RWPE2 (cell line): ENCODE results near the gene PLPP7.
"Not testable (repeated sequence)": the region's sequence is repeated elsewhere in the genome, so short reads cannot be mapped to it uniquely, and the experiment has no call there.

ENCODE experiments used
- ATAC-seq: fragments of 200-7000 bp; cut with Tn5 transposase; 3 replicates; pipeline ENCODE4 v1.9.1; 2021; ENCODE audit warnings: low read depth
- DNase-seq: peaks from one replicate; pipeline ENCODE4 v3.0.0-alpha.2; 2020; ENCODE audit warnings: low spot score
- H3K27ac ChIP-seq: fragments of 450-650 bp; 2 replicates; pipeline ENCODE4 v1.5.1; 2017; ENCODE audit warnings: mild to moderate bottlenecking; ENCODE audit not compliant: poor library complexity, severe bottlenecking
- H3K27me3 ChIP-seq: fragments of 250-450 bp; sonication (Bioruptor Pico); 2 replicates; pipeline ENCODE4 v1.5.1; 2021; ENCODE audit warnings: mild to moderate bottlenecking, moderate library complexity; ENCODE audit not compliant: insufficient read depth, poor library complexity, severe bottlenecking
- H3K36me3 ChIP-seq: fragments of 250-450 bp; sonication (Bioruptor Pico); 2 replicates; pipeline ENCODE4 v1.5.1; 2020; ENCODE audit warnings: low read depth, mild to moderate bottlenecking, moderate library complexity
- H3K4me1 ChIP-seq: fragments of 250-450 bp; sonication (Bioruptor Pico); 2 replicates; pipeline ENCODE4 v1.5.1; 2021; ENCODE audit warnings: mild to moderate bottlenecking, moderate library complexity; ENCODE audit not compliant: insufficient read depth, poor library complexity, severe bottlenecking
- H3K4me3 ChIP-seq: fragments of 250-450 bp; sonication (Bioruptor Pico); 2 replicates; pipeline ENCODE4 v1.5.1; 2021; ENCODE audit warnings: mild to moderate bottlenecking, moderate library complexity; ENCODE audit not compliant: severe bottlenecking
- H3K9me3 ChIP-seq: fragments of 250-450 bp; sonication (Bioruptor Pico); 2 replicates; pipeline ENCODE4 v1.5.1; 2021; ENCODE audit warnings: mild to moderate bottlenecking, moderate library complexity; ENCODE audit not compliant: severe bottlenecking
- CTCF ChIP-seq: fragments of 450-650 bp; IDR thresholded peaks from one replicate; pipeline ENCODE4 v1.5.1; 2017; ENCODE audit warnings: mild to moderate bottlenecking, moderate library complexity; ENCODE audit not compliant: poor library complexity, severe bottlenecking

Gene PLPP7

DNA sequence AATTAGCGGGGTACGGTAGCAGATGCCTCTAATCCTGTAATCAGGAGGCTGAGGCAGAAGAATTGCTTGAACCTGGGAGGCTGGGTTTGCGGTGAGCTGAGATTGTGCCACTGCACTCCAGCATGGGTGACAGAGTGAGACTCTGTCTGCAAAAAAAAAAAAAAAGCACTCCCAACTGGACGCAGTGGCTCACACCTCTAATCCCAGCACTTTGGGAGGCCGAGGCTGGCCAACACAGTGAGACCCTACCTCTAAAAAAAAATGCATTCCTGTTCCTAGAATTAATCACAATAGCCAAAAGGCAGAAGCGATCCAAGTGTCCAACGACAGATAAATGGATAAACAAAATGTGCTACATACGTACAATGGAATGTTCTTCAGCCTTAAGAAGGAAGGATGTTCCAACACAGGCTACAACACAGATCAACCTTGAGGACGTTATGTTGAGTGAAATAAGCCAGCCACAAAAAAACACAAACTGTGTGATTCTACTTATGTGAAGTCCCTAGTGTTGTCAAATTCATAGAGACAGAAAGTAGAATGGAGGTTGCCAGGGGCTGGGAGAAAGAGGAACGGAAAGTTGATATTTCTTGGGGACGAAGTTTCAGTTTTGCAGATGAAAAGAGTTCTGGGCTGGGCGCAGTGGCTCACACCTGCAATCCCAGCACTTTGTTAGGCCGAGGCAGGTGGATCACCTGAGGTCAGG is 27.0 kb upstream of the PLPP7 start:
- ATAC-seq (no peak), DNase-seq (no peak)
- no peaks in the 10 kb centered on the region for H3K36me3 ChIP-seq
- peaks cover 3% of the 10 kb centered on the region for H3K9me3 ChIP-seq
- H3K27me3 ChIP-seq = no peaks in the 10 kb centered on the region
- no peak overlapping the region for H3K4me3 ChIP-seq
- no peaks in the 10 kb centered on the region for H3K4me1 ChIP-seq
- H3K27ac ChIP-seq = no peak overlapping the region
- no peak for TF ChIP-seq CTCF

GRCh38 chr9:131263033-131263343 is 26.5 kb upstream of the PLPP7 start:
- H3K9me3 ChIP-seq, ATAC-seq, H3K4me3 ChIP-seq, H3K27ac ChIP-seq, DNase-seq, H3K4me1 ChIP-seq, H3K36me3 ChIP-seq, H3K27me3 ChIP-seq: not testable (repeated sequence)

- ATAC-seq (no peak), DNase-seq (no peak)
- no peak overlapping the region for H3K27ac ChIP-seq
- no peak overlapping the region for H3K4me3 ChIP-seq
- H3K9me3 ChIP-seq = peaks cover 4% of the 10 kb centered on the region
- TF ChIP-seq CTCF = no peak
- H3K4me1 ChIP-seq = no peaks in the 10 kb centered on the region
- no peaks in the 10 kb centered on the region for H3K27me3 ChIP-seq
- no peaks in the 10 kb centered on the region for H3K36me3 ChIP-seq
These were observed 25.8 kb upstream of the PLPP7 start for GRCh38 chr9:131263701-131264100.

DNA sequence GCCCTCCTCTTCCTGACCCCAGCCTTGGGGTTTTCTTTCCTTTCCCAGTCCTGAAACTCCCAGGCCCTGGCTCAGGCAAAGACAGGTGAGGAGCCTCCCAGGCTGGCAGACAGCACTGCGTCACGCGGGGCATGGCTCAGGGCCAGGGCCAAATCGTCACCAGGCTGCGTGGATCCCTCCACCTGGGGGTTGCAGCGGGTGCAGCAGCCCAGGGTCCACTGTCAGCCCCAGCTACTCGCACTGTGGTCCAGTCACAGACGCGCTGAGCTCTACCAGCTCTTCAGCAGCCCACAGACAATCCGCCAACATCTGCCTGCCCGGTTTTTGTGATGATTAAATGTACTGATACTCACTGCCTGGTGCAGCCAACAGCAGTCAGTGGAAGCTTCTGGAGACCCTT is 25.3 kb upstream of the PLPP7 start:
- no peaks in the 10 kb centered on the region for H3K36me3 ChIP-seq
- H3K4me3 ChIP-seq = no peak overlapping the region
- H3K4me1 ChIP-seq = no peaks in the 10 kb centered on the region
- peaks cover 4% of the 10 kb centered on the region for H3K9me3 ChIP-seq
- no peak for TF ChIP-seq CTCF
- H3K27ac ChIP-seq = no peak overlapping the region
- ATAC-seq (no peak), DNase-seq (no peak)
- H3K27me3 ChIP-seq = no peaks in the 10 kb centered on the region

DNA sequence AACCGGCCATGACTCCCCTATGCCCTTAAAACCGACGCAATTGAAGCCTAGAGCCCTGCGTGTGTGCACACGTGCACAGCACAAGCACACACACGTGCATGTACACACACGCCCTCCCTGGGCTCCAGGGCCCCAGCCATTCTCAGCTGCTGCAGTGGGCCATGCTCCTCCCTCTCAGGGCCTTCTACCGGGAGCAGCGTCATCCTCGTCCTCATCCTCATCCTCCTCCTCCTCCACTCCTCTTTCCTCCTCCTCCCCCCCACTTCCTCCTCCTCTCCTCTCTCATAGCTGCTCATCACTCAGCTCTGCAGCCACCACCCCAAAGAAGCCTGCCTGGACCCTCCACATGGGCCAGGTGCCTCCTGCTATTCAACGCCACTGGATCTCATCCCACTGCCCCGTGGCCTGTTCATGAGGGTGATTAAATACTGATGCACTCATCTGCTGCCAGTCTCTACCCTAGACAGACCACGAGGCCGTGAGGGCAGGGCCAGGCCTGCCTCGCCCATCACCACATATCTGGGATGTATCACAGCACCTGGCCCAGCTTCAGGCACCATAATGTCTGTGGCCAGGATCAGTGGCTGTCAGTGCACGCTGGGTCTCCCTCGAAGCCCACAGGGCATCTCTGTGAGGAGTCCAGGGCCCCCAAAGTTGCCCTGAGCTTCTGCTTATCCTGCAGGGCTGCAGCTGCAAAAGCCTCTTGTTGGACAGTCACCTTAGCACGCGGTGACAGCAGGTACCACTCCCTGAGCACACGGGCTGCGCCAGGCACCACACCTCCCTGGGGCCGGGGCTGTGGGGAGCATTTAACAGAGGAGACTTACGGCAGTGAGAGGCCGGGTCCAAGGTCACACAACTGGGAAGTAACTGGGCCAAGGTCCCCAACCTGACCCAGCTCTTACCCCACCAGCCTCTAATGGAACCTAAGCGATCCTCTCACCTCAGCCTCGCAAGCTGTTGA is 23.0 kb upstream of the PLPP7 start:
- Histone ChIP-seq H3K9me3 (peaks cover 2% of the 10 kb centered on the region), H3K36me3 (no peaks in the 10 kb centered on the region), H3K4me3 (no peak overlapping the region), H3K4me1 (no peaks in the 10 kb centered on the region), H3K27me3 (no peaks in the 10 kb centered on the region), H3K27ac (no peak overlapping the region)
- DNase-seq = no peak
- no peak for TF ChIP-seq CTCF
- peak; percentile 17; the same call in 1 of the 3 replicates for ATAC-seq
